OCI-LY7 (cell line): ENCODE measurements around the gene EPHA8.

ENCODE experiments used
- CTCF ChIP-seq: fragments of 200-600 bp; sonication (generic); conservative IDR thresholded peaks from 2 replicates; pipeline ENCODE4 v1.5.1; 2014; ENCODE audit warnings: mild to moderate bottlenecking, antibody characterized with exemption, low read length, moderate library complexity, mixed read lengths
- EZH2phosphoT487 ChIP-seq: fragments of 200-600 bp; sonication (generic); IDR thresholded peaks from 2 replicates; pipeline ENCODE4 v1.6.1; 2018; ENCODE audit warnings: low read depth, borderline replicate concordance, mild to moderate bottlenecking, mixed run types, antibody characterized with exemption, low read length, moderate library complexity, mixed read lengths

- TF ChIP-seq CTCF: no peak
- no peak for TF ChIP-seq EZH2phosphoT487
These were observed 46.2 kb upstream of the EPHA8 start for GRCh38 chr1:22516906-22517571.
